HepG2 (cell line): Measurements from ENCODE around the gene B3GNT5. TPM values are rescaled to one million over a fixed set of nuclear protein-coding genes. Genes with fewer than 3 reads are reported as not detected.

Experiments used
- ATAC-seq: fragments of 200-7000 bp; cut with Tn5 transposase; 3 replicates; pipeline ENCODE4 v1.9.1; 2020; ENCODE audit warnings: mild to moderate bottlenecking, moderate library complexity
- BruUV-seq: library from RNA; stranded (reverse); fragments of 400-500 nt; replicated peaks from 2 replicates; lab custom pipeline; 2021; lab: Mats Ljungman, UMichigan
- CTCF ChIA-PET: fragments of 300-600 bp; formaldehyde crosslinking; extraction: SDS; loops from one replicate; lab custom pipeline; 2021; ENCODE audit warnings: low total read pairs, inconsistent platforms, low intra/inter-chr PET ratio; lab: Yijun Ruan, JAX
- POLR2A ChIA-PET: fragments of 350-600 bp; sonication (Branson Sonifier 250); formaldehyde crosslinking; loops from one replicate; lab custom pipeline; 2020; ENCODE audit warnings: antibody characterized with exemption, inconsistent platforms; lab: Yijun Ruan, JAX
- DNase-seq: peaks from one replicate; pipeline ENCODE4 v3.0.0-alpha.2; 2015; ENCODE audit warnings: low spot score
- FAIRE-seq: peaks from 3 replicates; lab custom pipeline; 2011; peaks lifted over from hg19 to GRCh38; lab: Jason Lieb, UNC
- H2AFZ ChIP-seq: one replicate; pipeline ENCODE4 v1.6.1; 2011; ENCODE audit warnings: low read length, inconsistent platforms
- H3K27ac ChIP-seq: fragments of 300-600 bp; 3 replicates; pipeline ENCODE4 v1.8.0; 2011; ENCODE audit warnings: mixed run types, mild to moderate bottlenecking, mixed read lengths, low read length, inconsistent platforms; ENCODE audit not compliant: insufficient read depth; ENCODE audit errors: extremely low read length
- H3K27me3 ChIP-seq, 2 experiments: fragments of 200-600 bp in 1 of 2; 2 replicates in 1 of 2; 3 replicates in 1 of 2; pipeline versions ENCODE4 v1.6.0 to v1.8.0; 2011; ENCODE audit warnings: low read length in 2 of 2, mild to moderate bottlenecking in 2 of 2, moderate library complexity in 2 of 2, inconsistent platforms in 1 of 2; ENCODE audit not compliant: insufficient read depth in 2 of 2, control insufficient read depth in 1 of 2
- H3K36me3 ChIP-seq, 2 experiments: fragments of 200-600 bp in 1 of 2; replicated peaks in 1 of 2; 2 replicates in 1 of 2; 3 replicates in 1 of 2; pipeline versions ENCODE4 v1.5.1 to v1.8.0; 2011; ENCODE audit warnings: low read length in 2 of 2, inconsistent platforms in 1 of 2; ENCODE audit not compliant: insufficient read depth in 2 of 2, control insufficient read depth in 1 of 2
- H3K4me1 ChIP-seq: 2 replicates; pipeline ENCODE4 v1.5.1; 2012; ENCODE audit warnings: low read length, inconsistent platforms; ENCODE audit not compliant: insufficient read depth
- H3K4me2 ChIP-seq: 2 replicates; pipeline ENCODE4 v1.6.0; 2011; ENCODE audit warnings: low read depth, low read length, inconsistent platforms
- H3K4me3 ChIP-seq, 3 experiments: fragments of 200-600 bp in 1 of 3; sonication (generic), shearing (Covaris generic) in 1 of 3; replicated peaks in 1 of 3; 2 replicates each; pipeline ENCODE4 v1.5.1; 2011 to 2016; ENCODE audit warnings: low read length in 3 of 3, inconsistent platforms in 2 of 3, low read depth in 2 of 3, mild to moderate bottlenecking in 2 of 3, control low read depth in 1 of 3, mixed read lengths in 1 of 3; ENCODE audit not compliant: insufficient read depth in 1 of 3
- H3K79me2 ChIP-seq: one replicate; pipeline ENCODE4 v1.6.1; 2011; ENCODE audit warnings: low read length, inconsistent platforms; ENCODE audit not compliant: insufficient read depth
- H3K9ac ChIP-seq: 2 replicates; pipeline ENCODE4 v1.6.0; 2011; ENCODE audit warnings: mild to moderate bottlenecking, low read depth, low read length, inconsistent platforms; ENCODE audit not compliant: insufficient read depth
- H3K9me3 ChIP-seq: 2 replicates; pipeline ENCODE4 v1.5.1; 2012; ENCODE audit warnings: mild to moderate bottlenecking, low read length
- H4K20me1 ChIP-seq: 2 replicates; pipeline ENCODE4 v1.6.0; 2011; ENCODE audit warnings: inconsistent platforms, mild to moderate bottlenecking, low read length, moderate library complexity; ENCODE audit not compliant: insufficient read depth
- DR1 ChIP-seq: sonication (generic); formaldehyde crosslinking; IDR thresholded peaks from 2 replicates; pipeline ENCODE4 v1.8.0; 2021; ENCODE audit warnings: mild to moderate bottlenecking, missing genetic modification reagents, inconsistent platforms
- JDP2 ChIP-seq: sonication (generic); formaldehyde crosslinking; IDR thresholded peaks from 2 replicates; pipeline ENCODE4 v1.8.1; 2022; ENCODE audit warnings: missing genetic modification reagents, borderline replicate concordance
- KMT2A ChIP-seq: sonication (generic); formaldehyde crosslinking; IDR thresholded peaks from 2 replicates; pipeline ENCODE4 v1.4.0; 2020; ENCODE audit warnings: missing genetic modification reagents
- ZNF10 ChIP-seq: sonication (generic); formaldehyde crosslinking; IDR thresholded peaks from 2 replicates; pipeline ENCODE4 v1.4.0; 2020; ENCODE audit warnings: mild to moderate bottlenecking, low read depth, missing genetic modification reagents, borderline replicate concordance
- ZNF850 ChIP-seq: sonication (generic); formaldehyde crosslinking; conservative IDR thresholded peaks from 2 replicates; pipeline ENCODE4 v1.9.0; 2021; ENCODE audit warnings: mild to moderate bottlenecking, missing genetic modification reagents
- ZNF891 ChIP-seq: sonication (generic); formaldehyde crosslinking; IDR thresholded peaks from 2 replicates; pipeline ENCODE4 v1.5.0; 2020; ENCODE audit warnings: mild to moderate bottlenecking, missing genetic modification reagents
- WGBS: methylation state at CpG from one replicate; pipeline ENCODE4 v1.1.6; 2017; ENCODE audit warnings: low lambda C conversion rate; 5-methylcytosine and 5-hydroxymethylcytosine counted together
- in situ Hi-C: cut with HindIII; loops from 2 replicates; pipeline ENCODE4 v1.10.0; 2017; ENCODE audit warnings: low pct_unique_long_range_greater_than_20kb; ENCODE audit not compliant: extremely low pct_ligation_motif_present
- intact Hi-C: fragments of 100-400 bp; cut with micrococcal nuclease; formaldehyde crosslinking; loops from one replicate; pipeline ENCODE4 v1.10.0; 2022; ENCODE audit not compliant: unreplicated experiment
- polyA plus RNA-seq, 8 experiments: library from polyadenylated mRNA; depleted of rRNA in 3 of 8; stranded (reverse) in 7 of 8; unstranded in 1 of 8; fragments of >200 nt; fragmentation: Illumina TruSeq in 4 of 8; extraction: Trizol in 4 of 8; gene quantifications; 2 replicates each; pipeline versions ENCODE4 v1.2.1 to v1.2.3, GENCODE V29; 2011 to 2016; ENCODE audit warnings: low read depth in 4 of 8, missing spikeins in 1 of 8, mixed read lengths in 1 of 8; ENCODE audit not compliant: insufficient read depth in 1 of 8
- total RNA-seq, 5 experiments: library from RNA; depleted of rRNA; stranded (reverse); fragments of >200 nt; fragmentation: Illumina TruSeq; extraction: Trizol; gene quantifications; 2 replicates each; pipeline ENCODE4 v1.2.3, GENCODE V29; 2016; ENCODE audit warnings: low read depth in 1 of 5
- TF ChIP-seq, protein P1 (sequence below): sonication (generic); formaldehyde crosslinking; IDR thresholded peaks from 2 replicates; pipeline ENCODE4 v1.4.0; 2020; ENCODE audit warnings: missing genetic modification reagents

B3GNT5 gene
- total and polyA plus RNA-seq, 2 of the 13 experiments (the other 11 are each of a cell fraction or from before 2014, with no cell fraction given) = not detected

GRCh38 chr3:183210341-183210740 is 42.7 kb upstream of the B3GNT5 start:
- WGBS = 19% methylated on average over 5 of the region's 5 CpGs
- BruUV-seq = no TSS peak
- H3K9me3 ChIP-seq = no peaks in the 10 kb centered on the region
- ChIA-PET CTCF (no interaction called here), POLR2A (no interaction called here)
- H3K9ac ChIP-seq = no peak overlapping the region
- no peak for TF ChIP-seq ZNF10 (CRISPR knock-in tag)
- no peak for TF ChIP-seq KMT2A (CRISPR knock-in tag)
- TF ChIP-seq, protein P1, sequence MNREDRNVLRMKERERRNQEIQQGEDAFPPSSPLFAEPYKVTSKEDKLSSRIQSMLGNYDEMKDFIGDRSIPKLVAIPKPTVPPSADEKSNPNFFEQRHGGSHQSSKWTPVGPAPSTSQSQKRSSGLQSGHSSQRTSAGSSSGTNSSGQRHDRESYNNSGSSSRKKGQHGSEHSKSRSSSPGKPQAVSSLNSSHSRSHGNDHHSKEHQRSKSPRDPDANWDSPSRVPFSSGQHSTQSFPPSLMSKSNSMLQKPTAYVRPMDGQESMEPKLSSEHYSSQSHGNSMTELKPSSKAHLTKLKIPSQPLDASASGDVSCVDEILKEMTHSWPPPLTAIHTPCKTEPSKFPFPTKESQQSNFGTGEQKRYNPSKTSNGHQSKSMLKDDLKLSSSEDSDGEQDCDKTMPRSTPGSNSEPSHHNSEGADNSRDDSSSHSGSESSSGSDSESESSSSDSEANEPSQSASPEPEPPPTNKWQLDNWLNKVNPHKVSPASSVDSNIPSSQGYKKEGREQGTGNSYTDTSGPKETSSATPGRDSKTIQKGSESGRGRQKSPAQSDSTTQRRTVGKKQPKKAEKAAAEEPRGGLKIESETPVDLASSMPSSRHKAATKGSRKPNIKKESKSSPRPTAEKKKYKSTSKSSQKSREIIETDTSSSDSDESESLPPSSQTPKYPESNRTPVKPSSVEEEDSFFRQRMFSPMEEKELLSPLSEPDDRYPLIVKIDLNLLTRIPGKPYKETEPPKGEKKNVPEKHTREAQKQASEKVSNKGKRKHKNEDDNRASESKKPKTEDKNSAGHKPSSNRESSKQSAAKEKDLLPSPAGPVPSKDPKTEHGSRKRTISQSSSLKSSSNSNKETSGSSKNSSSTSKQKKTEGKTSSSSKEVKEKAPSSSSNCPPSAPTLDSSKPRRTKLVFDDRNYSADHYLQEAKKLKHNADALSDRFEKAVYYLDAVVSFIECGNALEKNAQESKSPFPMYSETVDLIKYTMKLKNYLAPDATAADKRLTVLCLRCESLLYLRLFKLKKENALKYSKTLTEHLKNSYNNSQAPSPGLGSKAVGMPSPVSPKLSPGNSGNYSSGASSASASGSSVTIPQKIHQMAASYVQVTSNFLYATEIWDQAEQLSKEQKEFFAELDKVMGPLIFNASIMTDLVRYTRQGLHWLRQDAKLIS (CRISPR knock-in tag) = no peak
- no peak for TF ChIP-seq DR1 (CRISPR knock-in tag)
- no peak for TF ChIP-seq ZNF850 (CRISPR knock-in tag)
- TF ChIP-seq JDP2 (CRISPR knock-in tag) = no peak
- TF ChIP-seq ZNF891 (CRISPR knock-in tag) = no peak
- DNase-seq = no peak
- FAIRE-seq = no peak
- H3K4me1 ChIP-seq = peaks cover 16% of the 10 kb centered on the region
- H3K36me3 ChIP-seq = no peaks in the 10 kb centered on the region
- H2AFZ ChIP-seq = no peak overlapping the region
- H3K4me3 ChIP-seq = no peak overlapping the region
- in situ Hi-C loops = no loop called here
- no peak overlapping the region for H3K27ac ChIP-seq
- 0 out of 5 replicates have a peak, but pooled peaks cover 0 to 9% of the 10 kb centered on the region in 2 experiments for H3K27me3 ChIP-seq
- ATAC-seq = no peak
- H4K20me1 ChIP-seq = no peaks in the 10 kb centered on the region
- intact Hi-C loops = no loop called here
- no peak overlapping the region for H3K4me2 ChIP-seq
- H3K79me2 ChIP-seq = no peaks in the 10 kb centered on the region
